Left forelimb (tissue), 1 donor: Measurements from ENCODE around the gene SPATA2.
"Not testable (repeated sequence)": the region's sequence is repeated elsewhere in the genome, so short reads cannot be mapped to it uniquely, and the experiment has no call there.

Experiments used
- DNase-seq: peaks from one replicate; pipeline ENCODE4 v3.0.0-alpha.2; 2018; ENCODE audit warnings: low spot score

The SPATA2 gene

DNA sequence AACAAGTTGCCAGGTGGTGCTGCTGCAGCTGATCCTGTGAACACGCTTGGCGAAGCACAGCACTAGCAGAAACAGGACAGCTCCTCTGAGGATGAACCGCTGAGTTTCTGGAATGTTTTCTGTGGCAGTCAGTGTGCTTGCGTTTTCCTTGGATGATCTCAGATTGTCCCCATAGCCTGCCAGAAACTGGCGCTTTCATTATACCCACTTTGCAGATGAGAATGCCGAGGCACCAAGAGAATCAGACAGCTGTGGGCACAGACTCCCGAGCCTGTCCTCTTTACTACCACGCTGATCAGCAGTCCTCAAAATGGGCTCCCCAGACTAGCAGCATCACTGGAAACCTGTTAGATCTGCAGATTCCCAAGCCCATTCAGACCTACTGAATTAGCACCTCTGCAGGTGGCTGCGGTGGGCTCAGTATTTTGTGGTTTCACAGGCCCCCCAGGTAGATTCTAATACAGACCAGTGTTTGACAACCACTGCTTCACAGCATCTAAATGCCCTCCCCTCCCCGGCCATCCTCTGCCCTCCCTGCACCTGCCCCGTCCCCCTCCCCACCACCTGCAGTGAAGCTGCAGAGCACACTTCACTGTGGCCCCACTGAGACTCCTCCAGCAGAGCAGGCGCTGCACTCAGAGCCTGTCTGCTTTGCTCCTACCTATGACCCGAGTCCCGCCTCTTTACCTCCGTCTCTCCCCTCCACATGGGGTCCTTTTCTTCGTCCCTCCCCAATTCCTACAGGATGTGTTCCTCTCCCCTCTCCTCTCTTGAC, 29.6 kb downstream of the SPATA2 start:
- DNase-seq: no peak

GRCh38 chr20:49883246-49883802, 32.0 kb downstream of the SPATA2 start:
- no peak for DNase-seq

DNA sequence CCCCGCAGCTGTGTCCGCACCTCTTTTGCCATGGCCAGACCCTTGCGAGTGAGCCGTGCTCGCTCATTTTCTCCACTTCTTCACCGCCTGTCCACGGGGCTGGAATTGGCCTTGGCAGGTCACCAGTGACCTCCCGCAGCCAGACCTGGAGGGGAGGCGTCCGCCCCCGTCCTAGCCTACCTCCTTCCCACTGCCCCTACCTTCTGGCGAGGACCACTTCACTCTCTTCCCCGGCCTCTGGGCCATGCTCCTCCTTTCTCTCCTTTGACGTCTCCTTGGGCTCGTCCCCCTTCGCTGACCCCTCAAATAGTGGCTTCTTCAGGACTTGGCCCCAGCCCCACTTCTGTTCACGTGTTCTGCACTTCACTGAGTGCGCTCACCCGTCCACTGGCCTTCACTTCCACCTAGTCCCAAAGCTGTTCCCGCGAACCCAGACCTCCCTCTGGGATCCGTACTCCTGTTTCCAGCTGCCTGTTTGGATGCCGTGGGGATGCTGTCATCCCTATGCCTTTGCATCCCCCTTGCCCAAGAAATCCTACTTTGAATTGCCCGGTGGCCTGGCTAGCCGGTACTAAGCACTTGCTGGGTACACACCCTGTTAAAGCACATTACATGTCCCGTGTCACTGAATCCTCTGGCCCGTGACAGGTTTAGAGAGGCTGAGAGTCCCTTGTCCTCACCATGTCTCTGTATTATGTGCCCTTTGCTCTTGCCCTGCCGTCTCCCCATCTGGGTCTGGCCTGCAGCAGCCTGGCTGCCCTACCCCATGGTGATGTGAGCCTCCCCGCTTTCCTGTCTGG, 33.0 kb downstream of the SPATA2 start:
- DNase-seq: no peak

DNA sequence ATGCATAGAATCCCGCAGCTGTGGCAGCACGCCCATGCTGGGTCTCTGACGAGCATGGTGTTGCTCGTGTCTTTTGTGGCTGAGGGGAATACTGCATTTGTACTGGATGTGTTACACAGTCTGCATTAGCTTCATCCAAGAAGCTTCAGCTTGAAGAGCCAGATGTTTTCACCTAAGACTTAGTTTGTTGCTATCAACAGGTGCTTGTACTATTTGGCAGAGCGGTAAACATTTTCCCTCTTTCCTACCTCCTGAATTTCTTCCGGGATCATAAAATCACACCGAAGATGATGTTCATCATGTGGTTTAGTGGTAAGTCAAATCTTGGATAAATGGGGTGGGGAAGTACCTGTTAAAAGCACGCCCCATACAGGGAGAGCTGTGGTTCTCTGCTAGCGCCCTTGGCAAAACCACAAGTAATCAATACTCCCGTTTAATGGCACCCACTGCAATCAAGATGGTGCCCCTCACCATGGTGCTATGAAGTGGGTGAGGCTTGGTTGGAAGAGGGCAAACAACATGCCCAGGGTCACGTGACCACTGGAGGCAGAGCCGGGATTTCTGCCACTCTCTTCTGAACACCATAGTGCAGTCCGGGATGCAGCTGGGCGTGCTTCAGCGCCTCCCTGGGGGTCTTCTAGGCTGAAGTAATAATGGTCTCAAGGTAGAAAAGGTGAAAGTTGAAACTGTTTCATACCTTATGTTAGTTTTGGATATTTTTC, 34.4 kb downstream of the SPATA2 start:
- no peak for DNase-seq

DNA sequence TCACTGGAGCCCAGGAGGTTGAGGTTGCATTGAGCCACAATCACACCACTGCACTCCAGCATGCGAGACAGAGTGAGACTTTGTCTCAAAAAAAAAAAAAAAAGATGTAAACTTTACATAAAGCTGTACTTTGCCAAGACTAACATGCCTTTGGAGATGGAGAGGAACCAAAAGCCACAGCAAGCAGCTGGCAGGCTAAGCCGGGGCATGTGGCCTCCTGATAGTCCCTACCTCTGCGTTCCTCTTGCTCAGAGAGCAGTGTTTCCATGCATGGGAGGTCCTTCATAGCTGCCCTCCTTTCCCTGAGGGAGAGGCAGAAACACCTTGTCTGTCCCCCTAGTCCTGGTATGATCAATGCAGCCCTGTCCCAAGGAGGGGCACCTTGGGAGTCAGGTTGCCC, 35.2 kb downstream of the SPATA2 start:
- DNase-seq: no peak

GRCh38 chr20:49878977-49879376, 36.4 kb downstream of the SPATA2 start:
- no peak for DNase-seq

GRCh38 chr20:49877386-49877921, 37.9 kb downstream of the SPATA2 start:
- no peak for DNase-seq

DNA sequence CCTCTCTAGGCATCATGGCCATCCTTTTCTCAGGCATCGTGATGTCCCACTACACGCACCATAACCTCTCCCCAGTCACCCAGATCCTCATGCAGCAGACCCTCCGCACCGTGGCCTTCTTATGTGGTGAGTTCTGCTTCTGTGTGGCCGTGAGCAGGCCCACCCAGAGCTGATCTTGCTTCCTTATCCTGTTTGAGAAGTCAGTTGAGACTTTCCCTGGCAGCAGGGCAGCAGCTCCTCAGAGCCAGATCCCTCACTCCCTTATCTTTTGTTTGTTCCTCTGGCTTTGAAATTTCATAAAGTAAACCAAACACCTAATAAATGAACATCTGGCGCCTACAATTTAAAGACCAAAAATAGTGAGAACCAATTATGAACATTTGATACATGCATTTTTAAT, 40.6 kb downstream of the SPATA2 start:
- DNase-seq: no peak

GRCh38 chr20:49872056-49872455, 43.3 kb downstream of the SPATA2 start:
- DNase-seq: no peak

GRCh38 chr20:49871391-49871948, 43.9 kb downstream of the SPATA2 start:
- DNase-seq: no peak

DNA sequence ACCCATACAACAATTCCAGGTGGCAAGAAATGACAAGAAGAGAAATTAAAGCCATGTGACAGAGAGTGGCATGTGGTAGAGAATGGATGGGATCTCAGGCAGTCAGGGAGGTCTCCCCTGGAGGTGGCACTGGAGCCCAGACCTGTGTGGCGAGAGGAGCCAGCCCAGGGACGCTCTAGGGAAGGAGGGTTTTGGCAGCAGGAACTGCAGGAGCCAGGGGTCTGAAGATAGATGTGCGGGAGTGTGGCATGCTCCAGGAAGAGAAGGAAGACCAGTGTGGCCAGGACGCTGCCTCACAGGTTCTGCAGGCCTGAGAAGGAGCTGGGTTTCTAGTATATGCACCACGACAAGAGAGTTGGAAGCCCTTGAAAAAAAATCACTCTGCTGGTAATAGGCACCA, 45.1 kb downstream of the SPATA2 start:
- DNase-seq: no peak

GRCh38 chr20:49868964-49869363, 46.4 kb downstream of the SPATA2 start:
- DNase-seq: no peak

GRCh38 chr20:49868538-49868937, 46.8 kb downstream of the SPATA2 start:
- DNase-seq: no peak

GRCh38 chr20:49867453-49868215, 47.7 kb downstream of the SPATA2 start:
- DNase-seq: no peak

DNA sequence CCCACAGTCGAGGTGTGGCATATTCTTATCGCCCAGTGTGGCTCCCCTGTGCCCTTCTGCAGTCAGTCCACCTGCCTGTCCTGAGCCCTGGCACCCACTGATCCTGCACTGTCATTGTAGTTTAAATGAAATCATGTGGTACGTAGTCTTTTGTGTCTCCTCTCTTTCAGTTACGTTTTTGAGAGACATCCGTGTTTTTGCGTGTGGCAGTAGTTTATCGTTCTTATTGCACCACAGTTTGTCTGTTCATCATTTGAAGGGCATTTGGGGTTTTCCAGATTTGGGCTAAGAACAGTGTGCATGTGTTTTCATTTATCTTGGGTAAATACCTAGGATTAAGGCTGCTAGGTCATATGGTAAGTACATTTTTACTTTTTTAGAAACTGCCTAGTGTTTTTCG, 49.3 kb downstream of the SPATA2 start:
- no peak for DNase-seq

GRCh38 chr20:49865559-49865958, 49.8 kb downstream of the SPATA2 start:
- no peak for DNase-seq

DNA sequence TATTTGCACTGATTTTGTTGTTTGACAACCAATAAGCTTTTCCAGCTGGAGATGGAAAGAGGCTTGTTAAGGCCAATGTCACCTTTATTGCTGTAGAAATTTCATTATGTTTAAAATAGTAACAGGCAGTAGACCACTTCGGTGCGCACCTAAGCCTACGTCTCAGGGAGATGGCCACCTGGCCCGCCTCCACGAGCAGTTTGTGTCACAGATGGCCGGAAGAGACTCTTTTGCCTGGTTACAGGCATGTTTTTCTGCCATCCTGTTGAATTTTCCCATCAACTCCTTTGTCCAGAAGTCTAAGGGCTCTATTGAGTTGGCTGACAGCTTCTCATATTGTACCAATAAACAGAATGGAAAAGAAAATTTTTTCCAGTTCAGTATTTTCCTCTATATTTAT, 51.7 kb downstream of the SPATA2 start:
- DNase-seq: no peak

- DNase-seq: no peak
These were observed 52.6 kb downstream of the SPATA2 start for GRCh38 chr20:49862607-49863200.

DNA sequence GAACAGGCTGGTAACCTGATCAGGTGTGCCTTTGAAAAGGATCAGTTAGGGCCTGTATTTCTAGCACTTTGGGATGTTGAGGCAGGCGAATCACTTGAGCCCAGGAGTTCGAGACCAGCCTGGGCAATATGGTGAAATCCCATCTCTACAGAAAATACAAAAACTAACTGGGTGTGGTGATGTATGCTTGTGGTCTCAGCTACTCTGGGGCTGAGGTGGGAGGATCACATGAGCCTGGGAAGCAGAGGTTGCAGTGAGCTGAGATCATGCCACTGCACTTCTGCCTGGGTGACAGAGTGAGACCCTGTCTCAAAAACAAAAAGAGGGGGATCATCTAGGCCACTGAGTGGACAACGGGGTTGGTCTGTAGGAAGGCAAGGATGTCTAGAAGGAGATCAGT, 54.1 kb downstream of the SPATA2 start:
- not testable (repeated sequence) for DNase-seq

- no peak for DNase-seq
These were observed 55.5 kb downstream of the SPATA2 start for GRCh38 chr20:49859807-49860206.

DNA sequence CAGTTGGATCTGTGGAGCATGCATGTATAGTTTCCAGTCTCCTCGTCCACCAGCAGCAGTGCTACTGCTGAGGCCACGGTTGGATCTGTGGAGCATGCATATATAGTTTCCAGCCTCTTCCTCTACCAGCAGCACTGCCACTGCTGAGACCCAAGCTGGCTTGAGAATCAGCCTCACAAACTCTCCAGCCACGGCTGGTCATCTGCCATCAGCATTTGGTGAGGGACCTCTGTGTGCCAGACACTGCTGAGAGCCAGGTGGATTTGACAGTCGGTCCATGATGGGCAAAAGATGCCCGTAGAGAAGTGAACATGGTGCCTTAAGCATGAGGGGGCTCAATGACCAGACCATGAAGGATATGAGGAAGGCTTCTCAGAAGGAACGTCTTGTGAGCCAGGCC, 56.3 kb downstream of the SPATA2 start:
- no peak for DNase-seq
